Heart left ventricle (tissue), 13 donors: ENCODE results near the gene AGK.

Experiments
- CTCF ChIP-seq, 12 donors: fragments of 200-600 bp; sonication (generic) in 4 of 12; IDR thresholded peaks; one replicate each; pipeline versions ENCODE4 v1.5.0 to v1.8.0; 2018 to 2022; ENCODE audit warnings: antibody characterized with exemption in 12 of 12, mild to moderate bottlenecking in 5 of 12
- POLR2A ChIP-seq, 2 donors: fragments of 450-650 bp; IDR thresholded peaks; one replicate each; pipeline ENCODE4 v1.6.1; 2017; ENCODE audit warnings: antibody characterized with exemption in 2 of 2, mild to moderate bottlenecking in 2 of 2, moderate library complexity in 2 of 2
- donor health status: ischemic (EF 13 %, LVEDD 7.1; RV severe dilation, severe dysfunction).
- donor health status: DM: no; HTN: yes; CAD: no.
- donor health status: DM: no; HTN: no; CAD: no.
- donor health status: ischemic (EF 25% LVEDD 6.9; RV normal size, moderate dysfunction).
- donor health status: ischemic (EF 25% LVEDD 5.7; RV mildly dilated, moderate dysfunction).
- donor health status: ischemic (EF 35%, LVEDD 5.7; RV mildly dilated, moderate dysfunction).
- donor health status: nonischemic (EF 11% LVEDD 7.7; RV severe dilation, severe dysfunction).
- donor health status: DM: yes; HTN: yes; CAD: no.
- donor health status: PGD.
- donor health status: ischemic (EF 29% LVEDD 5.4; RV normal size, mild dysfunction).
- donor health status: nonischemic (EF 23%, LVEDD 6.1; RV moderate dilation, normal function).

DNA sequence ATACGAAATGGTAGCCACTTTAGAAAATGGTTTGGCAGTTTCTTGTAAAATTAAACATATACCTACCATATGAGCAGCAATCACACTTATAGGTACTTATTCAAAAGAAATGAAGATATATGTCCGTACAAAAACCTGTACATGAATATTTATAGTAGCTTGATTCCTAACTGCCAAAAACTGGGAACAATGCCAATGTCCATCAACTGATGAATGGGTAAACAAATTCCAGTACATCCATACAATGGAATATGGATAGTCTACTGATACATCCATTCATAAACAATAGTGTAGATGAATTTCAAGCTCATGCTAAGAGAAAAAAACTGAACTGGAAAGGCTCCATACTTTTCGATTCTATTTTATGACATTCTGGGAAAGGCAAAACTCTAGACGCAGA is 68.5 kb downstream of the AGK start:
- TF ChIP-seq CTCF (IDR thresholded peaks at IDR 0.05) (no peak), POLR2A (IDR thresholded peaks at IDR 0.05) (no peak)
